ENCODE data around the gene VCAM1.
"Not testable (repeated sequence)": the region's sequence is repeated elsewhere in the genome, so short reads cannot be mapped to it uniquely, and the experiment has no call there.

The VCAM1 gene, protein sequence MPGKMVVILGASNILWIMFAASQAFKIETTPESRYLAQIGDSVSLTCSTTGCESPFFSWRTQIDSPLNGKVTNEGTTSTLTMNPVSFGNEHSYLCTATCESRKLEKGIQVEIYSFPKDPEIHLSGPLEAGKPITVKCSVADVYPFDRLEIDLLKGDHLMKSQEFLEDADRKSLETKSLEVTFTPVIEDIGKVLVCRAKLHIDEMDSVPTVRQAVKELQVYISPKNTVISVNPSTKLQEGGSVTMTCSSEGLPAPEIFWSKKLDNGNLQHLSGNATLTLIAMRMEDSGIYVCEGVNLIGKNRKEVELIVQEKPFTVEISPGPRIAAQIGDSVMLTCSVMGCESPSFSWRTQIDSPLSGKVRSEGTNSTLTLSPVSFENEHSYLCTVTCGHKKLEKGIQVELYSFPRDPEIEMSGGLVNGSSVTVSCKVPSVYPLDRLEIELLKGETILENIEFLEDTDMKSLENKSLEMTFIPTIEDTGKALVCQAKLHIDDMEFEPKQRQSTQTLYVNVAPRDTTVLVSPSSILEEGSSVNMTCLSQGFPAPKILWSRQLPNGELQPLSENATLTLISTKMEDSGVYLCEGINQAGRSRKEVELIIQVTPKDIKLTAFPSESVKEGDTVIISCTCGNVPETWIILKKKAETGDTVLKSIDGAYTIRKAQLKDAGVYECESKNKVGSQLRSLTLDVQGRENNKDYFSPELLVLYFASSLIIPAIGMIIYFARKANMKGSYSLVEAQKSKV

DNA sequence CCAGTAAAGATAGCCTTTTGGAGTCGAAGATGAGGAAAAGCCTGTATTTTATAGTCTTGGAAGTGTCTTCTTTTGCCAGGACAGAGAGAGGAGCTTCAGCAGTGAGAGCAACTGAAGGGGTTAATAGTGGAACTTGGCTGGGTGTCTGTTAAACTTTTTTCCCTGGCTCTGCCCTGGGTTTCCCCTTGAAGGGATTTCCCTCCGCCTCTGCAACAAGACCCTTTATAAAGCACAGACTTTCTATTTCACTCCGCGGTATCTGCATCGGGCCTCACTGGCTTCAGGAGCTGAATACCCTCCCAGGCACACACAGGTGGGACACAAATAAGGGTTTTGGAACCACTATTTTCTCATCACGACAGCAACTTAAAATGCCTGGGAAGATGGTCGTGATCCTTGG, at the start of gene VCAM1:
VCAM1 (plus strand) TSS at position 253 of the 400 bp plus-strand sequence; CDS start at position 372, 119 bp downstream.
- DNase-seq (ENCODE audit: low spot score) = no peak

DNA sequence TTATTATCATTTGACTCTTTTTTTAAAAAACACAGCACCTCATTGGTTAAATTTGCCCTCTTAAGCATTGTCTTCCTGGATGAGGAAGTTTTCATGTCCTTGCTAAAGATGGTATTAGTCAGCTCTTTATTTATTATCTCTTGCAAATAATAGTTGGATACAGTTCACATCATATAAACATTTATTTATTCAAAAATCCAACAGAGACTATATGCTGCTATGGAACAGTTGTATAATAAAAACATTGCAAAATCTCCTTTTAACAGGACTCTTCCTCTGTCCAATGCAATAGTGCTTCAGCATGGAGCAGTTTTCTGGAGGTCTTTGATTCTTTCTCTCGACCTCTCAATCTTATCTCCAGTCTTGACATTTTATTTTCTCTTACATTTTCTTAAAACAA, 49.5 kb upstream of the VCAM1 start:
- DNase-seq (ENCODE audit: low spot score) = no peak

DNA sequence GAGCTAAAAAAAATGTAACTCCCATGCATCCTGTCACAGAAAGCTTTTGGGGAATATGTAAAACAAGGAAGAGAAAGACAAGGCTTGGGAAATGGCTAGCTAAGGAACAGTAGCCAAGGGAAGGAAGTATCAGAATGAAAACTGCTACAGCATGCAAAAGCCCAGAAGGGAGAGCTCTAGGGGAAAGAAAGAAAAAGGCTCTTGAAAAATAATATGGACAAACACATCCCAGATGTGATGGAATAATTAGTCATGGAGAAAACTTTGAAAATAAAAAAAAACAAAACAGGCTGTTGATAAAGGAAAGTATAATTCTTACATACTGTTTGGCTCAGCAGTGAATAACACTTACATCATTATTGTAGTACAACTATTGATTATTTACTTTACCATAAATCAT, 47.9 kb upstream of the VCAM1 start:
- no peak for DNase-seq (ENCODE audit: low spot score)

DNA sequence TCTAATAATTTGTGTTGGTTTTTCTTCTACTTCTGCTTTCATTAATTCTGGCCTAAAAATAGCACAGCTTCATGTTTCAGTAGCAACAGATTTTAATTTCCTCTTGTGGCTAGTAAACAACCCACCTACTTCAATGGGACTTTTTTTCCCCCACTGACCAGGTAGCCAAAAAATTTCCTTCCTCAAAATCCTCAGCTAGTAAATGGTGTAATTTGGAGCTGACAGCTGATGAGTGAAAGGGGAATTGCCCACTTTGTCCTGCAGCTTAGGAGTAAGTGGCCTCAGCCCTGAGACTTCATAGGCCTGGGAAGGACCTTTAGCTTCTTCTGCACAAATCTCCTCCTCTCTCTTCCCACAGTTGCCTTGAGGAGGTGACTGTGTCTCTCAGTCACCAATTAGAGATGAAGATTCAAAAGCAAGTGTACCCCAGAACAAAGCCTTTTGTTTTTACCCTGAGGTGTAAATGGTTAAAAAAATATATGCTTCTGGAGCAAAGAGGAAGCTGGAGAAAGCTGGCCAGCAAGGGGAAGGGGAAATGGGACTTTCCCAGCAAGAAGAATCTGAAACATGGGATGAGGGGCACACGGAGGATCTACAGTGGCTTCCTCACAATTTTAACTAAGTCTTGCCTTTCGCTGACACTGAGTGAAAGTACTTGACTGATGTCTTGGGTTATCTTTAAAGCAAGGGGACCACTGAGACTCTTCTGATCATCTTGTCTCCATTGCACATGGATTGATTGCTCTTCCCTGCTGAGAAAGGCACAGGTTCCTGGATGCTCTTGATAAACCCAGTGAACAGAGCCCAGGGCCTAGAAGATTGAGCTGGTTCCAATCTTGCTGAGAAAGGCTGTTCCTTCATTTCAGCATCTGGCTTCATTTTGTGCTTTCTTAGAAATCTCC, 35.8 kb upstream of the VCAM1 start:
- DNase-seq (ENCODE audit: low spot score) = no peak

DNA sequence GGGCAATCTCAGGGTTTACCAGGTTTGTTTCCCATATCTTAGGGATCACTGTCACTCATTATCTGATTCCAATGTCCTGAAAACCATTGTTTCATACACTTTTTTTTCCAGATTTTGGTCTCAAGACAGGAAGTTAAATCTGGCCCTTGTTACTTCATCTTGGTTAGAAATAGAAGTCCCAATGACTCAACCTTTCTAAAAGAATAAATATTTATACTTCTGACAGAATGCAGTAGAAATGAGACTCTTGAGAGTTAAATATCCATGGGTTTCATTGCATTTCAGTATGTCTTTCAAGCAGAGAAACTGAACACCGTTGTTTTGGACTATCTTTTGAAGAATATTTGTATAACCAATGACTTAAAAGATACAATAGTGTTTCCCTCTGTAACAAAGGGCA, 19.8 kb upstream of the VCAM1 start:
- DNase-seq (ENCODE audit: low spot score) = no peak

DNA sequence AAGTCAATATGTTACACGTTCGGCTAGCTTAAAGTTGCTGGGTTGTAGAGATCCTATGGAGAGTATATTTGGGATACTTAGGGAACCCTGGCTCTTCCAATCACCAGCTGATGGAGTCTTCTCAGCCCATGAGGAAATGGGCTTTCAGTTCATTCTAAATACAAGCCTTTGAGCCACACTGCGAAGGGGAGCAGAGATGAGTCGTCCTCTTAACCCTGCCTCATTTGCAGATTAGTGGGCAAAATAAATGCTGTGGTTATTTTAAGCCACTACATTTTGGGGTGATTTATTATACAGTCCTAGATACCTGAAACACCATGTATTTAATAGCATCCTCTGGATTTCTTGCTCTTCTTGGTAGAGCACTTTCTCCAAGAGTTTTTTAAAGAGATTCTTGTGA, 19.0 kb upstream of the VCAM1 start:
- DNase-seq (ENCODE audit: low spot score) = no peak

DNA sequence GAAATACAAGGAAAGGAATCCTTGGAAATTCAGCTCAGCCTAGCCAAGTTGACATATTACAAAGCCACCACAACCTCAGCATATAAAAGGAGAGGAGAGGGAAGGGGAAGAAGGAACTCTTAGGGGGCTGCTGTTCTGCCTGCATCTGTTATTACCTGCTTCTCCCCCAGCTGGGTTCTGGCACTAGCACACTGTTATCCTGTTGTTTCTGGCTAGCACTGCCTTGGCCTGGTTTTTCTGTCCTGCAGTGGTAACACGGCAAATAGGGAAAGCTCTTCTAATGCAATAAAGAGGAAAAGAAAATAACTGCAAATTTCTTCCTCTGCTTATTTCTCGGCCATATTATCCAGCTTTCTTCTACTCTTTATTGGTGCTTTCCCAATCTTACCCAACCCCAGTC, 16.5 kb upstream of the VCAM1 start:
- DNase-seq (ENCODE audit: low spot score) = no peak

DNA sequence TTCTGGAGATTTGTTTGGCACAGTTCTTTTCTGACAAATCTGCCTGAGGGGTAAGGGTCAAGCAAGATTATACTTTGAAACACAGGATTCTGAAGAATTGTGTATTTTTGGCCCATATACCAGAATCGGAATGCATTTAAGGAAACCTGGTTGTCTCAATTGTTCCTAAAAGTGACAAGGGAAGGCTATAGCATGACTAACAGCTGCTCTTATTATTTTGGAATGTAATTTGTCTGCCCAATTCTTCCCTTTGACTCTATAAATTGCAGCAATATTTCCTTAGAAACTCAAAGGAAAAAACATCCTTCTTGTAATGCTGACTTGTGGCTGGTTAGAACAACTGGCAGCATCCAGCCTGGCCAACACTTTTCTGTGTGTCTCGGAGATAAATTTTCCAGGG, 15.8 kb upstream of the VCAM1 start:
- no peak for DNase-seq (ENCODE audit: low spot score)

DNA sequence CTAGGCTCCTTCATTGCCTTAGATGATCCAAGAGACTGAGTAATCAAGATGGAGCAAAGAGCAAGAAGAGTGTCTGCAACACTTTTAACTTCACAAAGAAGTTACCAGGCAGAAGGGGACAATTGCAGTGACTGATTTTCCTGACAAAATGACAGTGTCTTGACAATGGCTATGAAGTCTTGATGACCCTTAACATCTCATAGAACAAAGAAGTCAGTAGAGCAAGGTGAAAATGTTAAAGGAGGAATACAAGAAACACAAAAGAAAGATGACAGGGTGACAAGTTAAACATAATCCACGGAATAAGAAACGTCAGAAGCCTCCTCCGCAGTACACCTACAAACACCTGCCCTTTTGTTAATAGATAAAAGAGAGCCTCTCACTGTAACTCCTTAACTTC, 15.1 kb upstream of the VCAM1 start:
- no peak for DNase-seq (ENCODE audit: low spot score)

DNA sequence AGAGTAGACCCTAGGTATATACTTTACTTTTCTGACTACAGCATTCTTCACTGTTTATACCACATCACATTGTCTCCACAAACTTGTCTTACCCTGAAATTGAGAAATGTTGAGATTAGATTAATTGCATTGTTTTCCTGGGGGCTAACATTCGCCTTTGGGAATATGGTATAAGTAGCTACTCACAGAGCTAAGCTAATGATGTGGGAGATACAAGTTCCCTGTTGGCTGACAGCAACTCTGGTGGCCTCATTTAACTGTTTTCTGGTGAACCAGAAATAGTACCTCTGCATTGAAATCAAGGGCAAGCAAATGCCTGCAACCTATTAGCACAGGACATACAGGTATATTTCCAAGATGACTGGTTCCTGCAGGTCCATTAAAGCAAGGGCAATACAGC, 13.2 kb upstream of the VCAM1 start:
- DNase-seq (ENCODE audit: low spot score) = no peak

DNA sequence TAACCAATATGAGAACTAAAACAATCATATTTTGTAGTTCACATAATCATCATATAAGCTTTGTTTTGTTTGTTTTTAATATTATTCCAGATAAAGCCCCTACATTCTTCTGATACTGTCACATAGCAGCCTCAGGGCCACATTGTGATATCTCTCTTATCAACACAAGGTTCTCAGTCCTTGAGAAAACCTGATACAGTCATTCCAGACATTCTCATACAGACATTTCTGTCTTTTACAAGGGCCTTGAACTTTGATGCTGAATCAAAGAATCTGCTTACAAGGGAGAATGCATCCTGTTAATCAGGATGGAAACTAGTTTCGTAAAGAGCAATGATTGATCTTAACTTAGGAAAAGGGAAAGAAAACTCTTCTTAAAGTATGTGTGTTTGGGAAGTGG, 12.7 kb upstream of the VCAM1 start:
- DNase-seq (ENCODE audit: low spot score) = no peak

DNA sequence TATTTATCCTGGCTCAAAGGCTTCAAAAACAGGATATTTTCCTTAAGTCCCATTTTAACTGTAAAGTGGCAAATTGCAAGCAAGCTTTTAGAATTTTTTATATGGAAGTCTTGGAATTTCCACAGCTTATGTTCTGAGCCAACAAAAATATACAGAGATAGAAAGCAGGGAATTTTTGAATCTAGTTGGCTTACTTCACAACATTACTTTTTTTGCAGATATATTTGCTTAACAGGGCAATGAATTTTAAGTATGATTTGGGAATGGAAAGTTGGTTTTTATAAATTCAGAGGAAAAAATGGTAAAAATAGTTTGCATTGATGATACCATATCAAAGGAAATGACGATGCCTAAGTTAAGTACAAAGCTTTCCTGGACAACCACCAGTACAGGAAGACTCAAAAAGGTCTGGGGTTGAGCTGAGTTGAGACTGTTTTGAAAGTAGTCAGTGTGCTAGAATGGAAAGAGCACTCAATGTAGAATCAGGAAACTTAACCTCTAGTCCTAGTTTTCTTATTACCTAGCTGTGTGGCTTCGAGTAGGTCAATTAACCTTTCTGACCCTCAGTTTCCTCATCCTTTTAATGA, 11.0 kb upstream of the VCAM1 start:
- no peak for DNase-seq (ENCODE audit: low spot score)

DNA sequence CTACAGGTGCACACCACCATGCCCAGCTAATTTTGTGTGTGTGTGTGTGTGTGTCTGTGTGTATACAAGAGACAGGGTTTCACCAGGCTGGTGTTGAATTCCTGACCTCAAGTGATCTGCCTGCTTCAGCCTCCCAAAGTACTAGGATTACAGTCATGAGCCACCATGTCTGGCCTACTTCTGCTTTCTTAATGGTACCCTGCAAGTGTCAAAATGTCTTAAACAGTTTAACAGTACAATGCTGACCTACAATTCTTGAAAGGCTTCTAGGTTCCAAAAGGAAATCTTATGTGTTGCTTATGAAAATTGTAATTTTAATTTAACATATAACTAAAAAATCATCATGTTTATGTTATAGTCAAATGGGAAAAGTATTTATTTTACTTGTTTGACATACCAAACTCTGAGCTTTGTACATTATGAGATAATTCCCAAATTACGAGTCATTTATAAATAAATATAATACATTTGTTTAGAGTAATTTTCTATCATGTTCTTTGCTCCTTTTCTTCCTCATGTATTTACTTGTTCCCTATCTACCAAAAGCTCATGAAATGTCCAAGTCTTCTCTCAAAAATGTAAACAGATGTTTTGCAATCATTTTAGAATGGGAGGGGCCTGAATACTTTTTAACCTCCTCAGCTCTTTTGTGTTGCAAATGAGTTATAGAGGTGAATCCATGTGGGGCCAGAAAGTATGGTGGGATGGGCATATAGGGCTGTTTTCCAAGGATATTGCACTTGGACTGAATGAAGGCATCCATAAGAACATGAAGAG, 8.4 kb upstream of the VCAM1 start:
- DNase-seq (ENCODE audit: low spot score) = no peak

DNA sequence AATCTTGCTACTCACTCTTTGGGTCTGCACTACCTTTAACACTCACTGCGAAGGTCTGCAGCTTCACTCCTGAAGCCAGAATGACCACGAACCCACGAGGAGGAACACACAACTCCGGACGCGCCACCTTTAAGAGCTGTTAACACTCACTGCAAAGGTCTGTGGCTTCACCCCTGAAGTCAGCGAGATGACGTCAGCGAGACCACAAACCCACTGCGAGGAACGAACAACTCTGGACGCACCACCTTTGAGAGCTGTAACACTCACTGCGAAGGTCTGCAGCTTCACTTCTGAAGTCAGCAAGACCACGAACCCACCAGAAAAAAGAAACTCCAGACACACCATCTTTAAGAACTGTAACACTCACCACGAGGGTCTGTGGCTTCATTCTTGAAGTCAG, 6.5 kb upstream of the VCAM1 start:
- not testable (repeated sequence) for DNase-seq (ENCODE audit: low spot score)

DNA sequence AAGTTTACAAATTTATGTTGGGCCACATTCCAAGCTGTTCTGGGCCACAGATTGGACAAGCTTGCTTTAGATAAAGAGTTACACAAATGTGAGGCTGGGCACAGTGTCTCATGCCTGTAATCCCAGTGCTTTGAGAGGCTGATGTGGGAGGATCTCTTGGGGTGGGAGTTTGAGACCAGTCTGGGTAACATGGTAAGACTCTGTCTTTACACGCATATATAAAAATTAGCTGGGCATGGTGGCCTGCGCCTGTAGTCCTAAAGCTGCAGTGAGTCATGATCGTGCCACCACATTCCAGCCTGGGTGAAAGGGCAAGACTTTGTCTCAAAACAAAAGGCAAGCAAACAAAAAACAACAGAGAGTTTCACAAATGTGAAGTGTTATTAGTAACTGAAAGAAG, 5.9 kb upstream of the VCAM1 start:
- no peak for DNase-seq (ENCODE audit: low spot score)

DNA sequence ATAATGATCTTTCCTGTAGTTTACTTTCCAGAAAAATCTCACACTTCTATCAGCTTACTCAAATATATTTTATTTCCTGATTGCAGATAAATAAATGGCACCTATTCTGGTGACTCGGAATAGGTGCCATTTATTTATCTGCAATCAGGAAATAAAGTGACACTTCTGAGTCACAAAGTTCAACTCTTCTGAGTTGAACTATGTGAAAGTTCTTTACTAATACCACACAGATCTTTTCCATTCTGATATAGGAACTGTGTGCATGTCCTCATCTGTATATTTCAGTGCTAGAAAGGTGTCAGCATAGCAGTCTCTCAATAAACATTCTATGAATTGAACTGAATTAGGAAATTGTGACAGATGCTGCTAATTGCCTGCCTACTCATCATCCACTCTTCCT, 4.9 kb upstream of the VCAM1 start:
- DNase-seq (ENCODE audit: low spot score) = no peak

DNA sequence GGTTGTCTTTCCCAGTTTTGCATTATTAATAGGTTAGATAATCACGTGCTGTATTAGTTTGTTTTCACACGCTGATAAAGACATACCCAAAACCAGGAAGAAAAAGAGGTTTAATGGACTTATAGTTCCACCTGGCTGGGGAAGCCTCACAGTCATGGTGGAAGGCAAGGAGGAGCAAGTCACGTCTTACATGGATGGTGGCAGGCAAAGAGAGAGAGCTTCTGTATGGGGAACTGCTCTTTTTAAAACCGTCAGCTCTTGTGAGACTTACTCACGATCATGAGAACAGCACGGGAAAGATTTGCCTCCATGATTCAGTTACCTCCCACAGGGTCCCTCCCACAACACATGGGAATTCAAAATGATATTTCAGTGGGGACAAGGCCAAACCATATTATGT, 2.3 kb upstream of the VCAM1 start:
- no peak for DNase-seq (ENCODE audit: low spot score)

DNA sequence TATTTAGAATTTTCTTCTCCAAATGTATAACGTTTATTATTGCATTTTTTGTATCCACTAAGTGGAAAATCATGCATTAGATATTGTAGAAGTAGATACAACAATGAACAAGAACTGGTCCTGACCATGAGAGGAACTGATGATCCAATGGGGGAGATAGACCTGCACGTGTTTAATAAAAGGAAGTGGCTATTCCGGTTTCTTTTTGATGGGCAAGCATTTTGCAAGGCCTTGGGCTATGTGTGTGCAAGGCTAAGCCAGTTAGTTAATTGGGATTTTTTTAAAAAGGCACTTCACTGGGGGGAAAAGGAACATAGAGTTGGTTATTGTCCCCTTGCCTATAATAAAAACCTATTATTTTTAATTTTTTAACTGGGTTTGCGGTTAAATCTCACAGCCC, 961 bp upstream of the VCAM1 start:
- DNase-seq (ENCODE audit: low spot score) = no peak

DNA sequence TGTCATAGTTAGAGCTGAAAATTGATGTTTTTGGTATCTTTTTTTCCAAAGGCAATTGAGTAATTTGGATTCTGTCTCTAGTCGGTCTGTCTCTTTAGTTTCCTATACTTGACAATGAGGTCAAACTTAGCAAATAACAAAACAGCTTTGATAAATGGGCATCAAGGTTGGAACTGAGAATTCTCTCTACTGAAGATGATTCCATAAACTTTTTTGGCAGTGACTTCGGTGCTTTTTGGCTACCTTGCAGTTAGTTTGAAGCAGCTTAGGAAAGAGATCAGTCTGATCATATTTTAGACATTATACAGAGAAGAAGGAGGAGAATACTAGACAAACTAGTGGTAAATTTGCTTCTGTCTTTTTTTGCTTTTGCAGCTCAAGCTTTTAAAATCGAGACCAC, 559 bp downstream of the VCAM1 start:
- no peak for DNase-seq (ENCODE audit: low spot score)

DNA sequence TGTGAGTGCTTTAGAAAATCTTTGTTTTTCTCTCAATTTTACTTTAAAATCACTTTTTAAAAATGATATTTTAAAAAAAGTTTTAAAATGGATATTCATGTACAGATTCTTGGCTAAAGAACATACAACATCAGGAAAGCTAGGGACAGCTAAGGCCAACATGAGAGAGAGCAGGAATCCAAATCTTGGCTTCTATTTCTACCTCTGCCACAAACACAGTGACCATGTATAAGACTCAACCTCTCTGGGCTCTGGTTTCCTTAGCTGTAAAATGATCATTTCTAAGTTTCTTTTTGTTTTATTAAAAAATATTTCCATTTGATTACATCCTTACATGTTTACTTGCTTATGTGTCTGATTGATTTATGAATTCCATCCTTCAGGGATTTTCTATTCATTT, 1.2 kb downstream of the VCAM1 start:
- DNase-seq (ENCODE audit: low spot score) = no peak

DNA sequence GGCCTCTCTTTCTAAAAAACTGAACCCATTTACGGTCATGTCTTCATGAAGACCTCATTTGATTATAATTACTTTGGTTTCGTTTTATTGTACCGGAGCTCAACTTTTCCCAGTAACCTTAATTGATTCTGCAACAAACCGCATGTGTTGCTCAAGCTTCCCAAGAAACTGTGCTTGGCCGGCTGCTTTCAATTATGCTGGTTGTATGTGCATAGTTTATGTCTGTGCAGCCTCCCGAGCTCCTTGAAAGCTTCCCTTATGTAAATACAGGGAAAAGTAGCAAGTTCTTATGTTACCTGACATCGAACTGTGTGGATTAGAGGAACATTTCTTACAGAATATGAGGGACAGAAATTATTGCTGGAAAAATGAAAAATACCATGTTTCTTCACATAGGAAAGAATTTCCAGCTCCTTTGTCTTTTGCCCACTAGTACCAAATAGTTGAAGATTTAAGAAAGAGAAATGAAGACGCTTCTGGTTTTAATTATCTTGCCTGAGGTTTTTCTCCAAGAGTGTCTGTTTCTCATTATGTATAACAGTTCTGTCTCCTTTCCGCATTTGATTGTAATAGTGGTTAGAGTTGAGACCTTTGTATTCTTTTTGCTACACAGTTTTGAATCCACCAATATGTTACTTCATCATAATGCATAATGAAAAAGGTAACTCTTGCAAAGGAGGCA, 2.1 kb downstream of the VCAM1 start:
- DNase-seq (ENCODE audit: low spot score) = no peak
